ENCODE data around the gene CPT1B.
"Not testable (repeated sequence)": the region's sequence is repeated elsewhere in the genome, so short reads cannot be mapped to it uniquely, and the experiment has no call there.

CPT1B gene

DNA sequence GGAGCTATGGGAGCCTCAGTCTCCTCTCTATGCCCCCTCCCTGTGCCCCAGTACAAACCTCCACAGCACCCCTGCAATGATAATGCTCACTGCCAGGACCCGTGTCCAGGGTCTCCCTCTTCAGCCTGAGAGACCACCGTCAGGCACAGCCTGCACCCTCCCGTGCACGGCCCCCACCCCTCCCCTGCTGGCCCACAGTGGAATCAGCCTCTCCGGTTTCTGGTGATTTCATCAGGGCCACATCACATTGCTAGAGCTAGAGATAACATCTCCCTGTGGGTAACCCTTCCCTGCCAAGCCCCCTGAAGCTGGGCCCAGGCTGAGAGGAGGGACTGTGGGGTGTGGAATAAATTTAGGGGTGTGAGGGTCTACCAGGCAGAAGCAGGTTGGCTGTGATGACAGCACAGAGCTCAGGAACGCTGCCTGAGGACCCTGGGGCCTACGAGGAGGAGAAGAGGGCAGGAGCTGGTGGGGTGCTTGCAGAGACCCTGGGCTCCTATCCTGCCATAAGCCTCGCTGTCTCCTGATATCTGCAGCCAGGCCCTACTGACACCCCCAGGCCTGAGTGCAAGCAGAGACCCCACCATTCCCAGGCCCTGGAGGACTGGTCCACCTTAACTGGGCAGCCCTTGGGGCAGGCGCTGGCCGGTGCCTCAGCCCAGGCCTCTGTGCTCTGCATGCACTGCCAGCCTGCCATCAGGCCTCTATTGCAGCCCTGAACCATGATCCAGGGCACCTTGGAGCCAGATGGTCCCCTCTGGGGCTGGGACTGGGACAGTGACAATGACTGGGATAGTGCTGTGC is 32.5 kb downstream of the CPT1B start, which contains the start of gene KLHDC7B:
KLHDC7B (plus strand) TSS at position 378 of the 804 bp plus-strand sequence; CDS start at position 723, 345 bp downstream.
- DNase-seq (ENCODE audit: low read depth), result no peak

DNA sequence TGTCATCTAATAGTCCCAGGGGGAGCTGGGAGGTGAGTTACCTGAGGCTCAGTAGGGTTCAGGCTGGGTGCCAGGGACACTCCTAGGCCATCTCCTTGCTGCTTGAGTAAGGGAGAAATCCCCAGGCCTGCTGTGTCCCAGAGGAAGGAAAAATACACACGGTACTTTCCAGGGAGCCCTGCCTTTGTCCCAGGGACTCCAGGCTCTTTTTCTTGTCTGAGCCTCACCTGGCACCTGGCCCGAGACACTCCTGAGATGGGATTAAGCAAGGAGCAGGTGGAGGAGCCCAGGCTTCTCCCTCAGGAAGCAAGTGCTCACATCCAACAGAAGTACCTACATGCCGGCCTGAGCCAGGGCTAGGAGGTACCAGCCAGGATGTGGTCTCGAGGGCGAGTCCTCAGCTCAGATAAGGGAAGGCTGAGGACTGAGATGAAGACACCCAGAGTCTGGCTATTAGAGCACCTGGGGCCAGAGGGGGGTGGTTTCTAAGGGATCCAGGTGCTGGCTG is 33.4 kb downstream of the CPT1B start:
- DNase-seq (ENCODE audit: low read depth), result no peak

DNA sequence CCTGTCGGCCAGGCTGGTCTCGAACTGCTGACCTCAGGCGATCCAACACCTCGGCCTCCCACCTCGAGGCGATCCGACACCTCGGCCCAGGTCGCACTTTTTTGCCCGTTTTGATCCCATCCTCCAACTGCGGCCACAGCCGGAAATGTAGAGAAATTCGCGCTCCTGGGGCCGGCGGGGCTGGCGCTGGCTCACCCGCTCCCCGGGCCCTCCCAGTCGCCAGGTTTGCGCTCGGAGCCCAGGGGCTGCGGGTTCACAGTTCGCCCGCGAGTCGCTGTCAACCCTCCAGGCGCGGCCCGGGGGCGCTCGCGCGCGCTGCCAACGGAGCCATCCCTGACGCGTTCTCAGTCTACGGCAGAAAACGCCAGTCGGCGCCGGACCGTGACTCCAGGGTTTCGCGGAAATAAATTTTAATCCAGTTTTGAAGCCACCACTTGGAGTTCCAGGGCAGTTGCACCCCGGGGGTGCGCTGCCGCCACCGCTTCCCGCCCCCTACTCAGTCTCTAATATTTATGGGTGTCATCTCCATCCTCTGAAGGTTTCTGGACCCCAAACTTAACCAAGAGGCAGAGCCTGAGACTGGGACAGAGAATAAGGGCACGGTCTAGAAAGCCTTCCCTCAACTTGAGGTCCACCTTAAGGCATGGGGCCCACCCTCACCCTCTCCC is 34.0 kb downstream of the CPT1B start:
- peak; percentile 53 for DNase-seq (ENCODE audit: low read depth)

DNA sequence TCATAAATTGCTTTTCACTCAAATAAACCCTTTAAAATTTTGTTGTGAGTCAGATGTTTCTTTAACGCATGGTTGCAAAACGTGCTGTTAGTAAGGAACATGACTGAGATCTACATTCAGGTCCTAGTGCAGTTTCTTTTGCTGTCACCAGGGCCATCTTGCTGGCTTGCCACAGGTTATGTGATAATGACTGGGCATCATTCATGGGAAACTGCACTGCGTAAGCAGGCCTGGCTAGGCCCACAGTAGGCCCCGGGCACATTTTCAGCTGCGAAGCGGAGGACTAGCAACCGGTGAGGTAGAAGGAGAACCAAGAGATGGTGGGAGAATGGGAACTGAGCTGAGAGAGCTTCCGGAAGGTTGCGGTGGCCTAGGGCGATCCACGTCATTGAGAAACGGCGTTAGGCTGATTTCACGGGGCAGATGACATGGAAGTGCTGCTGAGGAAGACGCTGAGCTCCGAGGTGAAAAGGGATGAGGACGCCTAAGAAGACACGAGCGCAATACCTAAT is 35.8 kb downstream of the CPT1B start:
- DNase-seq (ENCODE audit: low read depth), result no peak

DNA sequence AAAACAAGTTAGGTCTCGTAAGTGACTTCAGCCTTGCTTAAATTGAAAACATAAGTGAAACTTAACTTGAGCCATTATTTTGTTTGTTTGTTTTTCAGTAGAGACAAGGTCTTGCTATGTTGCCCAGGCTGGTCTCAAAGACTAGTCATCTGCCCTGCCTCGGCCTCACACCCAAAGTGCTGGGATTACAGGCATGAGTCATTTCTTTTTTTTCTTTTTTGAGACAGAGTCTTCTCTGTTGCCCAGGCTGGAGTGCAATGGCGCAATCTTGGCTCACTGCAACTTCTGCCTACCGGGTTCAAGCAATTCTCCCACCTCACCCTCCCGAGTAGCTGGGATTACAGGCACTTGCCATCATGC is 36.6 kb downstream of the CPT1B start:
- not testable (repeated sequence) for DNase-seq (ENCODE audit: low read depth)

DNA sequence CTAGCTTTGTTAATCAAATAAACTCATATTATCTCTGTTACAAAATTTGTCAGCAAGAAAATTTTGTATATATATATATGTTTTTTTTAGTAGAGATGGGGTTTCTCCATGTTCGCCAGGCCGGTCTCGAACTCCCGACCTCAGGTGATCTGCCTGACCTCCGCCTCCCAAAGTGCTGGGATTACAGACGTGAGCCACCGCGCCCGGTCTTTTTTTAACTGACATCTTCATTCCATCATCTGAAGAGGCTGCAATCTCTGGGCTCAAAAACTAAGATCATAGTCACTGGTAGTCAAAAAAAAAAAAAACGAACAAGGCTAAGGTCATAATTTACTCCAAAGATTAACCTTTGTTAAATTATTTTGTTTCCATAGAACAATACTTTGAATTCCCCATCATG is 37.8 kb downstream of the CPT1B start:
- no peak for DNase-seq (ENCODE audit: low read depth)

DNA sequence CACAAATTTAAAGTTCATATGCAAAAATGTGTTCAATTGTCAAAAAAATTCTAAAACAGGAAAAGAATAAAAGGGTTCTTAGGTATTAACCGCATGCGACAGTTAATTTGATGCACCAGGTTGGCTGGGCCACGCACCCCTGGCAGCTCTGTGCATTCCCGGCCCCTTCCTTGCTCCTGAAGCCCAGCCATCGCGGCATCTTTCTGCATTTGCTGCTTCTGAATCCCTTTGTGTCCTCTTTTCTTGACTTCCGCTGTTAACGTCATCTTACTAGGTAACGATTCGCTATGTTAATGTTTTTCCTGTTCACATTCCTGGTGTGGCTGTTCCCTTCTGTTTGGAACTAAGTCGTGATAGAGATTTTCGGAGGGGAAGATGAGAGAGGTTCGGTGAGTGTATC is 40.5 kb downstream of the CPT1B start:
- no peak for DNase-seq (ENCODE audit: low read depth)

DNA sequence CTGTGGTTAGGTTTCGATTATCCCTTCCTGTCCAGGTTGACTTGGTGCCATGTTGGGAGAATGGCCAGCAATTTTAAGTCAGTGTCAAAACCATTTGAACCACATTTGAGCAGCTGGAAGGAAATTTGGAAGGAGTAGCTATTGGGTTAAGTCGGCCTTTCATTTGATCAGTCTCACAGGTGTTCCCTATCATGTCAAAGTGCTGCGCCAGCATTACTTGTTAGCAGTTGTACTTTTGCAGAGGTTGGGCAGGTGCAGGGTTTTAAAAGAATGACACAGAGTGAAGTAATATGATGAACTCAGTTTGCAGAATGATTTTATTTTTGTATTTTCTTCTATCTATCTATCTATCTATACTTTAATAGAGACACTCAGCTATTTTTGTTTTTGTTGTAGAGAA is 42.0 kb downstream of the CPT1B start:
- DNase-seq (ENCODE audit: low read depth), result no peak

DNA sequence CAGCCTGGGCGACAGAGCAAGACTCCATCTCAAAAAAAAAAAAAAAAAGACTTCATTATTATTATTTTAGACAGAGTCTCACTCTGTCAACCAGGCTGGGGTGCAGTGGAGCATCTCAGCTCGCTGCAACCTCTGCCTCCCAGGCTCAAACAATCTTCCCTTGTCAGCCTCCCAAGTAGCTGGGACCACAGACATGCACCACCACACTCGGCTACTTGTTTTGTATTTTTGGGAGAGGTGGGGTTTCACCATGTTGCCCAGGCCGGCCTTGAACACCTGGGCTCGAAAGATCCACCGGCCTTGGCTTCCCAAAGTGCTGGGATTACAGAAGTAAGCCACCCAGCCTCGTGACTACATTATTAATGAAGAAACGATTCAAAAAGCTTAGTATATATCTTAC is 43.1 kb downstream of the CPT1B start:
- DNase-seq (ENCODE audit: low read depth), result no peak

DNA sequence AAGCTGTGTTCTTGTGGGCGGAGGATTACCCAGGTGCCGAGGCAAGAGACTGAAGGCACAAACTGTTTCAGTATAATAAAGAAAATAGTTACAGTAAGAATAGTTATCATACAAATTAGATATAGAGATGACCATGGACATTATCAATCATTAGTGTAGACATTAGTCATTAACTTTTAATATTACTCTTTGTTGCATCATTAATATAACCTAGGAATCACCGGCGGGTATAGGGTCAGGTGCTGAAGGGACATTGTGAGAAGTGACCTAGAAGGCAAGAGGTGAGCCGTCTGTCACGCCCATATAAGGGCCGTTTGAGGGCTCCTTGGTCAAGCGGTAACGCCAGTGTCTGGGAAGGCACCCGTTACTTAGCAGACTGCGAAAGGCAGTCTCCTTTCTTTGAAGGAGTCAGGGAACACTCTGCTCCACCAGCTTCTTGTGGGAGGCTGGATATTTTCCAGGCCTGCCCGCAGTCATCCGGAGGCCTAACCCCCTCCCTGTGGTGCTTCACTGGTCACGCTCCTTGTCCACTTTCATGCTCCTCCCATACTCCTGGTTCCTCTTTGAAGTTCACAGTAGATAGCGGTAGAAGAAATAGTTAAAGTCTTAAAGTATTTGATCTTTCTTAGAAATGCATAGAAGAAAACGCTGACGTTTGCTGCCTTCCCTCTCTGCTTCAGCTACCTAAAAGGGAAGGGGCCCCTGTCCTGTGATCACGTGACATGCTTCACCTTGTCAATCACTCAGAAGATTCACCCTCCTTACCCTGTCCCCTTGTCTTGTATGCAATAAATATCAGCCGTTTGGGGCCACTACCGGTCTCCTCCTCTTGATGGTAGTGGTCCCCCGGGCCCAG is 44.1 kb downstream of the CPT1B start:
- not testable (repeated sequence) for DNase-seq (ENCODE audit: low read depth)

DNA sequence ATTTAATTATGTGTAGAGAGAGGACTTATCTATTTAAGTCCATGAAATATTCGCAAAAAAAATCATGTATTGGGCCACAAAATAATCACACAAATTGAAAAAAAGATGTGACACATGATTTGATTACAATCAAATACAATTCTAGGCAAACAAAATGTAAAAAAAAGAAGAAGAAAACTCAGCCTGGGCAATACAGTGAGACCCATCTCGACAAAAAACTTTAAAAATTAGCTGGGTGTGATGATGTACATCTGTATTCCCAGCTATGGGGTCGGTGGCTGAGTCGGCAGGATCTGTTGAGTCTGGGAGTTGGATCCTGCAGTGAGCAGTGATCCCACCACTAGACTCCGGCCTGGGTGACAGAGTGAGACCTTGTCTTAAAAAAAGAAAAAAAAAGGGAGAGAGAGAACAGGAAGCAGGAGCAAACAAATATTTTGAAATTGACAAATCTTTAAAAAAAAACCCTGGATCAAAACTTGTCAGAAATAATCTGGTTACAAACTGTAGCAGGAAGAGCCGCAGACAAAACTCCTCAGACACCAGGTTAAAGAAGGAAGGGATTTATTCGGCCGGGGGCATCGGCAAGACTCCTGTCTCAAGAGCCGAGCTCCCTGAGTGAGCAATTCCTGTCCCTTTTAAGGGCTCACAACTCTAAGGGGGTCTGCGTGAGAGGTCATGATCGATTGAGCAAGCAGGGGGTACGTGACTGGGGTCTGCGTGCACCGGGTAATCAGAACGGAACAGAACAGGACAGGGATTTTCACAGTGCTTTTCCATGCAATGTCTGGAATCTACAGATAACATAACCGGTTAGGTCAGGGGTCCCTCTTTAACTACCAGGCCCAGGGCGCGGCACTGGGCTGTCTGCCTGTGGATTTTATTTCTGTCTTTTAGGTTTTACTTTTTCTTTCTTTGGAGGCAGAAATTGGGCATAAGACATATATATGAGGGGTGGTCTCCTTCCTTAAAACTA is 45.1 kb downstream of the CPT1B start:
- no peak for DNase-seq (ENCODE audit: low read depth)

DNA sequence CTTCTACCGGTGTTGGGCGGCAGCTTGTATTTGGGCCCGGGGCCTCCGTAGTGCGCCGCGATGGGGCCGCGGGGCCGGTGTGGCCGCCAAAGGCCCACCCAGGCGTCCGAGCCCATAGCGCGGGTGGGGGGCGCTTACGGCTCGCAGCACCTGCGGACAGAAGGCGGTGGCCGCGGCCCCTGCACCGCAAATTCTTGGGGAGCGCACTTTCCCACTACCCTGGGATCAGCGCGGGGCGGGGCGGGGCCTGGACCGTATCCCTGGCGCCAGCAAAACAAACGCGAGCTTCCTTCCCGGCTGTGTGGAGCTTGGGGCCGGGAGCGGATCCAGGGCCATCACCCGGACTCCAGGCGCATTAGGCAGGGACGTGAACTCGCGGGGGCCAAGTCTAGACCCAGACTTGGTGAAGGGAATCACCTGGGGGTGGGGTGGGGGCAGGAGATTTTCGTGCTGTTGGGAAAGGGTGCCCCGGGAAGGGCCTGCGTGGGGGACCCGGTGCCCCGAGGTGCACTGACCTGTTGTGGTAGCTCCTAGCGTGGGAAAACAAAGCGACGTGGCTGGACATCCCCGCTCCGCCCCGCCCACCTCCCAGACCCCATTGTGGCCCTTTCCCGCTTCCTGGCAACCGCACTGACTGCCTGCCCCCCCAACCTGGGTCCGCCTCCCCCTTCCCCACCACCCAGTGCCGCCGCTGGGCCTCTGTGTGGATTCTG is 46.1 kb downstream of the CPT1B start:
- no peak for DNase-seq (ENCODE audit: low read depth)

DNA sequence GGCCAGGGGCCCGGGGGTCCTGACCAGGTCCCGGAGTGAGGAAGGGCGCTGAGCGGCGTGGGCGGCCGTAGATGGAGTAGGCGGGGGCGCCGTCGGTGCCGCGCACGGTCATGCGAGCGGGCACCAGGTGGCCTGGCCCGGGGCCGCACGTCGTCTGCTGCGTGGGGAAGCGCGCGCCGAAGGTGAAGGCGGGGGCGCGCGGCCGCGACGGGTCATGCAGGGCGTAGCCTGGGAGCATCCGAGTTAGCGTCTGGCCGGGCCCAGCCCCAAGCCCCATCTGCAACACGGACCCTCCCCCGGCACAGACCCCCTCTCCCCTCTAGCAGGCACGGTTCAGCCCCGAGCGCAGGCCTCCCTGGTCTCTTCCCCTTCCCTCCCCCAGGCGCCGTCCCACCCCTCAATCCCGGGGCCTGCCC is 46.7 kb downstream of the CPT1B start:
- DNase-seq (ENCODE audit: low read depth), result peak; percentile 43

DNA sequence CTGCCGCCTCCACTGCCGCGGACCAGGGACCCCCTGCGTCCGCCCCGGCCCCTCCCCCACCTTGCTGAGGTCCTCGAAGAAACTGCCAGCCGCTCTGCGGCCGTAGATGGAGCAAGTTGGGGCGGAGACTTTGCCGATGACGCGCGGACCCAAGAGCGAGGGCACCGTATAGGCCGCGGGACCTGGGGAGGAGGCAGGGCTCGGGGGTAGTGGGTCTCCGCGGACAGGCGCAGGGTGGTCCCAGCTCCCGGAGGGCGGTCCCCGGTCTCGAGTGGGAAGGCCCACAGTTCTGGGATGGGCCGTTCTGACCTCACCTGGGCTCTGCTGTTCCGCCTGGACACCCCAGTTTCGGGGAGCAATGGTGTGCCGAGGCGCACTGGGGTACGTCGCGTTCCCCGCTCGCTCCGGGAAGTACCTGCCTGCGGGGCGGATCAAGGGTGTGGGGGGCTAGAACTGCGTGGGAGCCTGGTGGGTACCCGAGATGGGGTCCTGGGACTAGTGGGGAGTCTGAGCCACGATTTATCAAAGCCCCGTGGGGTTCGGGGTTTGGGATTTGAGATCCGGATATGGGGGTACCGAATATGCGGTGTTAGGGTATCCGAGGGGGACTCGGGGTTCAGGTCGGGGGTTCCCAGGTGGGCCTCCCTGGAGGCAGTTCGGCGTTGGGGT is 47.2 kb downstream of the CPT1B start:
- peak; percentile 56 for DNase-seq (ENCODE audit: low read depth)

DNA sequence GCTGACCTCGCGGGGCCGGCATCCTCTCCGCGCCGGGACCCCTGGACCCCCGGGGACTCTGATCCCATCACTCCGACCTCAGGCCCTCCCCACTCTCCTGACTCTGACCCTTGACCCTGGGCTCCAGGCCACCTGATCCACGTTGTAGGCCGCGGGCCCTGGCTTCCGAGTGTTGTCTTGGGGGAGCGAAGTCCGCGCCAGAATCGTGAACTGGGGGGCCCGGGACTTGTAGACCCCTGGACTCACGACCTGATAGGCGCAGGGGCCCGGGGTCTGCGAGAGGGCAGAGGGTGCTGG is 47.7 kb downstream of the CPT1B start:
- DNase-seq (ENCODE audit: low read depth), result no peak

DNA sequence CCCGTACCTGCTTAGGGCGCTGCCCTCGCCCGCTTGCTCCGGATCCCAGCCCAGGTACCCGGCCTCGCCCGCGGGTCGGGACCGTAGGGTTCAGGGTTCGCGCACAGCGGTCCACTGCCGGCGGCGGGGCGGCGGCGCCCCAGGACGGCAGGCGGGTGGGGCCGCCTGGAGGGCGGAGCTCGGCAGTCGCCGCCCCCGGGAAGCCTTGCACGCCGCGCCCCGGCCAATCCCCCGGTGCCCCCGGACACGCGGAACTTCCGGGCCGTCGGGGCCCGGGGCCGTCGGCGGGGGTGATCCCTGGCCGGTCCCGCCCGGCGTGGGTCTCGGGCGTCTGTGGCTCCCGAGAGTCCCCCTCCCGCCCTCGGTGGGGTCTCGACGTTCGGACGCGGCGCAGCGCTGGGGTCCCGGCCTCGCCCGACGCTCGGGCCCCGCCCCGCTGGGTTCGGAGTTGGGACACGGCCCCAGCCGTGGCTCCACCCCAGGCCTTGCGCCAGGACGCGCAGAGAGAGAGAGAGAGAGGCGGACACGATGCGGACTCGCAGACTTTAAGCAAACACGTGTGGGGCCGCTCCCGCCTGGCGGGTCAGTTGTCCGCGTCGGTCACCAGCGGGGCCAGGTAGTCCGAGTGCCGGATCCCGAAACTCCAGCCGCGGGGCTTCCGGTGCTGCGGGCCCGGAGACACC is 48.2 kb downstream of the CPT1B start, which contains the start of gene TYMP:
TYMP (minus strand) TSS at position 116 of the 683 bp plus-strand sequence. CDS start 303 bp downstream, outside the sequence.
- peak; percentile 49 for DNase-seq (ENCODE audit: low read depth)

DNA sequence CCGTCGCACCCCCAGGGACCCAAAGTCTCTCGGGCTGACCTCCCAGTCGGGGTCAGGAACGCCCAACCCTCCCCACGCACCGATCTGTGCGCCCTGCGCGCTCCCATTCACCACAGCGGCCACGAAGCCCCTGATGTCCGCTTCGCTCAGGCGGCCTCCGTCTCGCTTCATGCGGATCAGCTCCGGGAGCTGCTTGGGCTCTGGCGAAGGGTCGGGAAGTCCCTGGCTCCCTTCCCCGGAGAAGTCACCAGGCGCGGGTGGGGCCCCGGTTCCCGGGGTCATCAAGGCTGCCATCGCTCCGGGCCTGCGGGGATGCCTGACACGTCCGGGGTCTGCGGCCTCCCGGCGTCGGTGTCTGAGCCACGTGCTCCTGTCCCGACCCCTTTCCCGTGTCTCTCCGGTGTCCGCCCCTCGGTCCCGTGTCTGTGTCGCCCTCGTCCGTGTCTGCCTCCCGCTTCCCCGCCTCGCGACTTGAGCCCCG is 48.8 kb downstream of the CPT1B start:
- DNase-seq (ENCODE audit: low read depth), result no peak

DNA sequence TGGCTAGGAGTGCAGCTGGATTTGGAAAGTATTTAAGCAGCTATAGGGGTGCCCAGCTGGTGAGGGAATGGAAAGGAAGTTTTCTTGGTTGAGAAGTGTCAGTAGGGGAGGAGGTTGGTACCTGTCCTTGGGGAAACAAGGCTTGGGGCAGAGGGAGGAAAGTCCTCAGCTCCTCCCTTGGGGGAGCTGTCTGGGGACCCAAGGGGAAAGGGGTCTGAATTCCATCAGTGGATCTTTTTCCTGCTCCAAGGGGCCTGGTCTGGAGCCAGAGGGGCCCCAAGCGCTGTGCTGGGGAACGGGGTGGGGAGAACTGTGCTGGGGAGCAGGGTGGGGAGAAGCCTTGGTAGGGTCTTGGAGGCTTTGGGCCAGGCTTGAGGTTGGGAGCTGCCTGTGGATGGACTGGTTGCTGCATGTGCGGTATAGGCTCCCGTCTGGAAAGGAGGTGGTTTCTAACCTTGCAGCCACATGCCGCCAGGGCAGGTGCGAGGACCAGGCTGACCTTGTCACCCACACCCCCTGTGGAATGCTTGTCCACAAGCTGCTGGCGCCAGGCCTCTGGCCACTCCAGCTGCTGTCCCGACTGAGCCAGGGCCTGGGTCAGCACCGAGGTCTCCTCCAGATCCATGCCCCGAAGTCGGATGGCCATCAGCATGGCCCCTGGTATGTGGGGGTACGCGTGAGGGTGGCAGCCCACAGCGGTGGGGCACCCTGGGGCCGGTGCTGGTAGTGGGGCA is 49.4 kb downstream of the CPT1B start:
- no peak for DNase-seq (ENCODE audit: low read depth)

Measured in stimulated activated CD8-positive, alpha-beta memory T cell treated with anti-CD3 and anti-CD28 coated beads, Interleukin-15, amount 100 ng/mL, for 24 hours (primary cell).